ENCODE results near the gene GUSB. TPM values are rescaled to one million over a fixed set of nuclear protein-coding genes. Genes with fewer than 3 reads are reported as not detected.

Gene GUSB
- total and polyA plus RNA-seq, 10 of the 15 experiments (the other 5 are each of a cell fraction or from before 2014, with no cell fraction given) = 9.8 to 71.2 (median 45.4) TPM

DNA sequence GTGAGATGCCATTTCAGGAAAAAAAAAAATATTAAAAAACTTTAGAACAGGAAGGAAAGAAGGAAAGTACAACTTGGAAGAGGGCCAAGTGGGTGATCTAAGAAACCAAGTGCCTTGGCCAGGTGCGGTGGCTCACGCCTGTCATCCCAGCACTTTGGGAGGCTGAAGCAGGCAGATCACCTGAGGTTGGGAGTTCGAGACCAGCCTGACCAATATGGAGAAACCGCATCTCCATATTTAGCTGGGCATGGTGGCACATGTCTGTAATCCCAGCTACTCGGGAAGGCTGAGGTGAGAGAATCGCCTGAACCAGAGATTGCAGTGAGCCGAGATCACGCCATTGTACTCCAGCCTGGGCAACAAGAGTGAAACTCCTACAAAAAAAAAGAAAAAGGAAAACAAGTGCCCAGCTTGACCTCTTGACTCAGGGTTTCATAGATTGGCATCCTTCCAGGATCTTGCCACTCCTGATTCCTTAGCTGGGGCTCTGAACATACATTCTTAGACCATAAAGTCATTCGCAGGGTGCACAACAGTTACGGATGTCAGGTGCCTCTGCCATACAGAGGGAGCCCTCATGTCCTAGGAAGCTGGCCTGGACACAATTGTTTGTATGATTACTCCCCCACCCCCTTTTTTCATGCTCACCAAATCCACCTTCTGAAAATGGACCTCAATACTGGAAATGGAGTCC, 2.1 kb upstream of the GUSB start (continued):
- TF ChIP-seq, protein P1, sequence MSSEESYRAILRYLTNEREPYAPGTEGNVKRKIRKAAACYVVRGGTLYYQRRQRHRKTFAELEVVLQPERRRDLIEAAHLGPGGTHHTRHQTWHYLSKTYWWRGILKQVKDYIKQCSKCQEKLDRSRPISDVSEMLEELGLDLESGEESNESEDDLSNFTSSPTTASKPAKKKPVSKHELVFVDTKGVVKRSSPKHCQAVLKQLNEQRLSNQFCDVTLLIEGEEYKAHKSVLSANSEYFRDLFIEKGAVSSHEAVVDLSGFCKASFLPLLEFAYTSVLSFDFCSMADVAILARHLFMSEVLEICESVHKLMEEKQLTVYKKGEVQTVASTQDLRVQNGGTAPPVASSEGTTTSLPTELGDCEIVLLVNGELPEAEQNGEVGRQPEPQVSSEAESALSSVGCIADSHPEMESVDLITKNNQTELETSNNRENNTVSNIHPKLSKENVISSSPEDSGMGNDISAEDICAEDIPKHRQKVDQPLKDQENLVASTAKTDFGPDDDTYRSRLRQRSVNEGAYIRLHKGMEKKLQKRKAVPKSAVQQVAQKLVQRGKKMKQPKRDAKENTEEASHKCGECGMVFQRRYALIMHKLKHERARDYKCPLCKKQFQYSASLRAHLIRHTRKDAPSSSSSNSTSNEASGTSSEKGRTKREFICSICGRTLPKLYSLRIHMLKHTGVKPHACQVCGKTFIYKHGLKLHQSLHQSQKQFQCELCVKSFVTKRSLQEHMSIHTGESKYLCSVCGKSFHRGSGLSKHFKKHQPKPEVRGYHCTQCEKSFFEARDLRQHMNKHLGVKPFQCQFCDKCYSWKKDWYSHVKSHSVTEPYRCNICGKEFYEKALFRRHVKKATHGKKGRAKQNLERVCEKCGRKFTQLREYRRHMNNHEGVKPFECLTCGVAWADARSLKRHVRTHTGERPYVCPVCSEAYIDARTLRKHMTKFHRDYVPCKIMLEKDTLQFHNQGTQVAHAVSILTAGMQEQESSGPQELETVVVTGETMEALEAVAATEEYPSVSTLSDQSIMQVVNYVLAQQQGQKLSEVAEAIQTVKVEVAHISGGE (CRISPR knock-in tag; IDR thresholded peaks at IDR 0.05) = no peak
- TF ChIP-seq SREBF1 (IDR thresholded peaks at IDR 0.05; ENCODE audit: low read length) (no peak), JUNB (IDR thresholded peaks at IDR 0.05) (no peak)

DNA sequence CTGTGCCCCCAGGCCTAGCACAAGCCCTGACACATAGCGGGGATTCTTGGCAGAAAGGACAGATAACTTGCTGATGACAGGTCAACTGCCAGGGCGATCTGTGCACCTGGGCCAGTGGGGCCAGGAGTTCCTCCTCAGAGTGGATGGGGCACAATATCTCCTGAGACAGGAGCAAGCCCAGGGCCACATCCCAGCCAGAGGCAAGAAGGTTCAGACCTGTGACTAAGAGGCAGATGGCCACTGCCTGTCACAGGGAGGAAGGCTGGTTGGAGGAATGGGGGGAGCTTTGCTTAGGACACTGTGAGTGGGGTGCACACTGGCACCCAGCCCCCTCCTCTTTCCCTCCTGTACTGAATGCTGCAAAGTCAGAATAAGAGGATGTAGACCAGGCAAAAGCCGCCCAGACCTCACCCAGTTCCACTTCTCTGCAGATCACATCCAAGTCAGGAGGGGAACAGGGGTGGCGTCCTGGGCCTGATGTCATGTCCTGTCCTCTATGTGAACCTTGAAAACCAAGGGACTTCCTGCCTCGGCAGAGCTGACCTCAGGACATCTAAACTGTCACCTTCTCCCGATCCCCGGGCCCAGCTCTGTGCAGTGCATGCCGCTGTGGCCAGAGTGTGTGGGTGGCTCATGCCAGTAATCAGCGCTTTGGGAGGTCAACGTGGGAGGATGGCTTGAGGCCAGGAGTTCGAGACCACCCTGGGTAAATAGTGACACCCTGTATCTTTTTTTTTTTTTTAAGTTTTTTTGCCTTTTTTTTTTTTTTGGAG, 1.3 kb downstream of the GUSB start:
- Histone ChIP-seq H2AFZ (ENCODE audit: control insufficient read depth, low read depth, low read length) (no peak overlapping the region; the same call in 1 of the 2 replicates), H3K4me1 (ENCODE audit: control insufficient read depth, insufficient read depth, low read length) (no peaks in the 10 kb centered on the region; the same call in 1 of the 2 replicates), H3K36me3 (ENCODE audit: control insufficient read depth in 2 of 2, insufficient read depth in 2 of 2, low read length in 1 of 2) (peaks cover 3 to 9% of the 10 kb centered on the region in 2 experiments; a peak in 3 of 4 replicates), H3K27ac (ENCODE audit: control insufficient read depth, insufficient read depth) (peak overlapping the region; percentile 84), H4K20me1 (ENCODE audit: control insufficient read depth, insufficient read depth) (no peaks in the 10 kb centered on the region), H3K9me3 (replicated peaks; ENCODE audit: control insufficient read depth, insufficient read depth, low read length) (no peaks in the 10 kb centered on the region), H3K27me3 (replicated peaks in 1 of 2; ENCODE audit: control insufficient read depth in 2 of 2, insufficient read depth in 2 of 2, low read length in 1 of 2) (no peaks in the 10 kb centered on the region), H3K79me2 (ENCODE audit: control insufficient read depth, insufficient read depth, low read length) (peaks cover 24% of the 10 kb centered on the region), H3K9ac (ENCODE audit: control insufficient read depth, insufficient read depth, low read length) (peak overlapping the region; percentile 85), H3K4me2 (ENCODE audit: control insufficient read depth, insufficient read depth) (peak overlapping the region; percentile 83), H3K4me3 (peak overlapping the region; percentile 73)
- RAD21 ChIA-PET (ENCODE audit: unreplicated experiment) = no interaction called here
- BruUV-seq (replicated peaks) = TSS peak; percentile 64
- DNase-seq (ENCODE audit: low read depth, low spot score) (peak; percentile 59), FAIRE-seq (peak; percentile 92), ATAC-seq (peak; percentile 85)
- in situ Hi-C loops (cut with MboI) = no loop called here
- intact Hi-C loops (cut with micrococcal nuclease; ENCODE audit: unreplicated experiment) = loop anchor here (5.0 to 10.0 kb wide), 2 partner anchors 97 to 106 kb away; partner anchors contain the start of genes ASL and VKORC1L1
- 19% methylated on average over 11 of the region's 11 CpGs for WGBS (ENCODE audit: insufficient coverage, insufficient replicate concordance, low lambda C conversion rate, missing lambda C conversion rate)
- CTCF ChIA-PET = interaction anchor here (0.6 kb wide), 2 partner anchors 140 to 1016 kb away, joined by 3 to 4 read pairs; partner anchors contain the start of gene TYW1
- POLR2A ChIA-PET = interaction anchor here (0.6 to 1.8 kb wide), 6 partner anchors 72 to 1031 kb away, joined by 3 to 7 read pairs (median 4); partner anchors contain the start of genes CRCP and TPST1
- SMC1A ChIA-PET (ENCODE audit: uncharacterized antibody, unreplicated experiment) = no interaction called here
- peak; percentile 56; the same call in 1 of the 2 replicates for TF ChIP-seq NR2C1 (IDR thresholded peaks at IDR 0.05)
- TF ChIP-seq SMAD5 (IDR thresholded peaks at IDR 0.05; ENCODE audit: low read depth) = 0 out of 2 replicates have a peak, but pooled peaks have one; percentile 41
- TF ChIP-seq, protein P2, sequence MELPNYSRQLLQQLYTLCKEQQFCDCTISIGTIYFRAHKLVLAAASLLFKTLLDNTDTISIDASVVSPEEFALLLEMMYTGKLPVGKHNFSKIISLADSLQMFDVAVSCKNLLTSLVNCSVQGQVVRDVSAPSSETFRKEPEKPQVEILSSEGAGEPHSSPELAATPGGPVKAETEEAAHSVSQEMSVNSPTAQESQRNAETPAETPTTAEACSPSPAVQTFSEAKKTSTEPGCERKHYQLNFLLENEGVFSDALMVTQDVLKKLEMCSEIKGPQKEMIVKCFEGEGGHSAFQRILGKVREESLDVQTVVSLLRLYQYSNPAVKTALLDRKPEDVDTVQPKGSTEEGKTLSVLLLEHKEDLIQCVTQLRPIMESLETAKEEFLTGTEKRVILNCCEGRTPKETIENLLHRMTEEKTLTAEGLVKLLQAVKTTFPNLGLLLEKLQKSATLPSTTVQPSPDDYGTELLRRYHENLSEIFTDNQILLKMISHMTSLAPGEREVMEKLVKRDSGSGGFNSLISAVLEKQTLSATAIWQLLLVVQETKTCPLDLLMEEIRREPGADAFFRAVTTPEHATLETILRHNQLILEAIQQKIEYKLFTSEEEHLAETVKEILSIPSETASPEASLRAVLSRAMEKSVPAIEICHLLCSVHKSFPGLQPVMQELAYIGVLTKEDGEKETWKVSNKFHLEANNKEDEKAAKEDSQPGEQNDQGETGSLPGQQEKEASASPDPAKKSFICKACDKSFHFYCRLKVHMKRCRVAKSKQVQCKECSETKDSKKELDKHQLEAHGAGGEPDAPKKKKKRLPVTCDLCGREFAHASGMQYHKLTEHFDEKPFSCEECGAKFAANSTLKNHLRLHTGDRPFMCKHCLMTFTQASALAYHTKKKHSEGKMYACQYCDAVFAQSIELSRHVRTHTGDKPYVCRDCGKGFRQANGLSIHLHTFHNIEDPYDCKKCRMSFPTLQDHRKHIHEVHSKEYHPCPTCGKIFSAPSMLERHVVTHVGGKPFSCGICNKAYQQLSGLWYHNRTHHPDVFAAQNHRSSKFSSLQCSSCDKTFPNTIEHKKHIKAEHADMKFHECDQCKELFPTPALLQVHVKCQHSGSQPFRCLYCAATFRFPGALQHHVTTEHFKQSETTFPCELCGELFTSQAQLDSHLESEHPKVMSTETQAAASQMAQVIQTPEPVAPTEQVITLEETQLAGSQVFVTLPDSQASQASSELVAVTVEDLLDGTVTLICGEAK (IDR thresholded peaks at IDR 0.05; ENCODE audit: borderline replicate concordance) = peak; percentile 48; the same call in 1 of the 2 replicates
- peak; percentile 5; the same call in 1 of the 2 replicates for TF ChIP-seq BCL11A (IDR thresholded peaks at IDR 0.05; ENCODE audit: low read depth, low read length)
- peak; percentile 85 for TF ChIP-seq SPI1 (IDR thresholded peaks at IDR 0.05; ENCODE audit: borderline replicate concordance, insufficient read depth, low read depth, low read length)
- peak; percentile 87 for TF ChIP-seq POLR2AphosphoS5 (IDR thresholded peaks at IDR 0.05; ENCODE audit: low read length)
- no peak for TF ChIP-seq SIN3A (IDR thresholded peaks at IDR 0.05; ENCODE audit: low read depth, low read length)
- peak; percentile 53; the same call in 1 of the 2 replicates for TF ChIP-seq MYB (IDR thresholded peaks at IDR 0.05; ENCODE audit: borderline replicate concordance, low read depth, low read length)
- no peak for TF ChIP-seq TCF7 (IDR thresholded peaks at IDR 0.05; ENCODE audit: borderline replicate concordance)
- TF ChIP-seq SP1 (IDR thresholded peaks at IDR 0.05; ENCODE audit: low read depth, low read length) = peak; percentile 23
- TF ChIP-seq CREM (IDR thresholded peaks at IDR 0.05; ENCODE audit: low read depth) = peak; percentile 85

Data from GM12878 (cell line).